ENCODE measurements around the gene ILKAP.

The ILKAP gene

DNA sequence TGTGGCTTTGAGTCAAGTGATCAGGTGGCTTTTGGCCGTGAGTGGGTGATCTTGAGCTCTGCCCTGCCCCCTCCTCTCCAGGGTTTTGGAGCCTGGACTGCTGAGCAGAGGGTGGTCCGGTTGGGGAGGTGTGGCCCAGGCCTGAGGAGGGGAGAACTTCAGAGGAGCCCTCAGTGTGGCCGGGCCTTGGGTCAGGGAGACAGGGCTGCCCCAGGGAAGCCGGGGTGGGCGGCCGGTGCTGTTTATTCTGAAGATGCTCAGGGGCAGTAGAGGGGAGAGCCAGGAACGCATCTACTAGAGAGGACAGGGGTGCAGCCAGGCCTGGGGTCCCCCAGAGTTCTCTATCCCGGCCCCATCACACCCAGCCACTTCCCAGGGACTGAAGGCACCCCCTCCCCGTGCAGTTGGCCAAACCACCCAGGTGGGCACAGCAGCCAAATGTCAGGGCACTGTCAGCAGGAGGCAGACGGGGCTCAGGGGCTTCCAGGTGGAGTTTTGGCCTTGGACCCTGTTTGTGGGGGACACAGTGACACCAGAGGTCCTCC is 43.8 kb downstream of the ILKAP start:
- DNase-seq (ENCODE audit: low spot score): no peak
- ChIA-PET CTCF (interaction anchor here (0.7 to 1.0 kb wide), 2 partner anchors 18 to 58 kb away, joined by 3 to 7 read pairs; no protein-coding TSS in a partner anchor), POLR2A (ENCODE audit: low non-redundant PET) (no interaction called here)
- peak overlapping the region; percentile 56 for H3K27ac ChIP-seq
- TF ChIP-seq, protein P1, sequence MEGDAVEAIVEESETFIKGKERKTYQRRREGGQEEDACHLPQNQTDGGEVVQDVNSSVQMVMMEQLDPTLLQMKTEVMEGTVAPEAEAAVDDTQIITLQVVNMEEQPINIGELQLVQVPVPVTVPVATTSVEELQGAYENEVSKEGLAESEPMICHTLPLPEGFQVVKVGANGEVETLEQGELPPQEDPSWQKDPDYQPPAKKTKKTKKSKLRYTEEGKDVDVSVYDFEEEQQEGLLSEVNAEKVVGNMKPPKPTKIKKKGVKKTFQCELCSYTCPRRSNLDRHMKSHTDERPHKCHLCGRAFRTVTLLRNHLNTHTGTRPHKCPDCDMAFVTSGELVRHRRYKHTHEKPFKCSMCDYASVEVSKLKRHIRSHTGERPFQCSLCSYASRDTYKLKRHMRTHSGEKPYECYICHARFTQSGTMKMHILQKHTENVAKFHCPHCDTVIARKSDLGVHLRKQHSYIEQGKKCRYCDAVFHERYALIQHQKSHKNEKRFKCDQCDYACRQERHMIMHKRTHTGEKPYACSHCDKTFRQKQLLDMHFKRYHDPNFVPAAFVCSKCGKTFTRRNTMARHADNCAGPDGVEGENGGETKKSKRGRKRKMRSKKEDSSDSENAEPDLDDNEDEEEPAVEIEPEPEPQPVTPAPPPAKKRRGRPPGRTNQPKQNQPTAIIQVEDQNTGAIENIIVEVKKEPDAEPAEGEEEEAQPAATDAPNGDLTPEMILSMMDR (conservative IDR thresholded peaks at IDR 0.05; ENCODE audit: low read depth): no peak

DNA sequence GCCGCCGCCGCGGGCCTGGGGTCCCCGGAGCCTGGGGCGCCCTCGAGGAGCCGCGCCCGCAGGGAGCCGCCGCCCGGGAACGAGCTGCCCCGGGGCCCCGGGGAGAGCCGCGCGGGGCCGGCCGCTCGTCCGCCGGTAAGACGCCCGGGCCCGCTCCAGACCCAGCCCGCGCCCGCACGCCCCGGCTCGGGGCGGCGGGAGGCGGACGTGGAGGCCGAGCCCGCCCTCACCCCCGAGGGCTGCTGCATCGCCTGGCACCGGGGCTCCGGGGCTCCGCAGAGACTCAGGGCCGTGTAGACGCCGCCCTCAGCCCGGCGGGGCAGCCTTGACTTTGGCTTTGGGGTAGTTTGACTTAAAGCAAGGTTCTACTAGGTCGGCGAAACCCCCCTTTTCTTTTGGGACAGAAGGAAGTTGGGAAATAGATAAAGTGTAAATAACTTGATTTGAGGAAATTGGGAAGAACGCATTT is 44.4 kb downstream of the ILKAP start:
- POLR2A ChIA-PET (ENCODE audit: low non-redundant PET): no interaction called here
- TF ChIP-seq, protein P1 (conservative IDR thresholded peaks at IDR 0.05; ENCODE audit: low read depth): peak; percentile 41
- CTCF ChIA-PET: interaction anchor here (0.6 to 0.8 kb wide), 5 partner anchors 9 to 17 kb away, joined by 3 to 6 read pairs (median 3); no protein-coding TSS in a partner anchor
- peak; percentile 28 for DNase-seq (ENCODE audit: low spot score)
- peak overlapping the region; percentile 56 for H3K27ac ChIP-seq

DNA sequence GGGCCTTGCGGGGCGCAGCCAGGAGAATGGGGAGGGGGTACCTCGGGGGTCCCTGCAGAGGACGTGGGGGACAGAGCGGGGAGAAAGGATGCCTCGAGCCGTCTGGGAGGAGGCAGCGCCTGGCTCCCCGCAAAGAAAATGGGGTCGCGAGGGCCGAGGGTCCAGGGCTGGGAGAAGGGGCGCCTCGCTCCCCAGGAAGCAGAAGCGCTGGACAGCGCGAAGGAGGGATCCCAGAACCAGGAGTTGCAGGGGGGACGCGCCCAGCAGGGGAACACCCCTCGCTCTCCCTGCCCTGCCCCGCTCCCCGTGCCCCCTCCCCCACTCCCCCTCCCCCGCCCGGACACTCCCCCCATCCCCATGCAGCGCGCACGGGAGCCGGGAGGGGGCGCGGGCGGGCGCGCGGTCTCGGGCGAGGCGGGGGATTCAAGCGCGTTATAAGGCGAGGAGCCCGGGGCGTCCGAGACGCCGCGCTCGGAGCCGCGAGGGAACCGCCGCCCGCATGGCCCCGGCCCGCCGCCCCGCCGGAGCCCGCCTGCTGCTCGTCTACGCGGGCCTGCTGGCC is 44.9 kb downstream of the ILKAP start, which contains the start of gene ERFE:
TSS of gene ERFE (plus strand) at position 462 of the 562 bp plus-strand sequence. CDS start at position 500, 38 bp downstream.
- TF ChIP-seq, protein P1 (conservative IDR thresholded peaks at IDR 0.05; ENCODE audit: low read depth): peak; percentile 77
- POLR2A ChIA-PET (ENCODE audit: low non-redundant PET): no interaction called here
- DNase-seq (ENCODE audit: low spot score): peak; percentile 69
- CTCF ChIA-PET: interaction anchor here (0.6 to 0.8 kb wide), 5 partner anchors 10 to 17 kb away, joined by 3 to 6 read pairs (median 3); no protein-coding TSS in a partner anchor
- peak within 1 kb of the TSS; percentile 56 for H3K27ac ChIP-seq

DNA sequence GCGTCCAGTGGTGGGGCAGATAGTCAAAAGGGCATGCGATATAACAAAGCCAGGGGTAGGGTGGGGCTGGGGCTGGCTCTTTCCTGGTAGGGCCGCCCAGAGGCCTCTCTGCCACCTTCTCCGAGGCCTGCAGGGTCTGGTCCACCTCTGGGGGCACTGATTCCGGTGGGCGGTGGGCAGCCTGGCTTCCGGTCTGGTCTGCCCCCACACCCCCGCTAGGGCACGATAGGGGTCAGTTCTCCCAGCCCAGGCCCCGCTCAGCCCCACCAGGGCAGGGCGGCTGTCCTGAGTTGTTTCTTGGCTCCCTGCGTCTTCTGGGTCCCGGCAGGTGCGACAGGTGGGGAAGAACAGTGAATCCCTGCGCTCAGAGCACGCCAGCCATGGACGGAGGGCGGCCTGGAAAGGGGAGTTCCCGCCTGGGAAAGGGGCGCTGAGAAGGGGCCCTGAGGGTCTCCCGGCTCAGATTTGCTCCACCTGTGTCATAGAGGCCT is 45.4 kb downstream of the ILKAP start:
- H3K27ac ChIP-seq: no peak overlapping the region
- ChIA-PET CTCF (no interaction called here), POLR2A (ENCODE audit: low non-redundant PET) (no interaction called here)
- DNase-seq (ENCODE audit: low spot score): no peak
- TF ChIP-seq, protein P1 (conservative IDR thresholded peaks at IDR 0.05; ENCODE audit: low read depth): no peak

DNA sequence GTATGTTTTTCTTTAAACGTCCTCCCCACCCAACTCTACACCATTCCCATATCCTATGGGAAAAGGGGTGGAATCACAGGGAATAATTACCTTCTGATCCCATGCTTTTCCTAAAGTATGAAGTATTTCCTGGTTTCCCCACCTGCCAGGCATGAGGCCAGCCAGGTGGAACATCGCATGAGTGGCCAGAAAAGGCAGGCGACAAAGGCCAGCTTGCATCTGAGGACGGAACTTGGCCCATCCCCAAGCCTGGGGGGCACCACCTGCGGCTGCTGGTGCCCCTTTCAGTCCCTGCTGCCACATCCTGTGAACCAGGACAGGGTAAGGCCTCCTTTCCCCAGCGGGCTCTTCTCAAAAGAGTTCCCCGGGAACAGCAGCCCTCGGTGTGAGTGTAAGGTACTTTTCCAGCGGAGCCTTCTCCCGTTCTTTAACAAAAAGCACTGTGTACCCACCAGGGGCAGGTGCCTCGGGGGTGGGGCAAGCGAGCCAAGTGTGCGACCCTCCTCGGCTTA is 45.9 kb downstream of the ILKAP start:
- CTCF ChIA-PET: no interaction called here
- no peak overlapping the region for H3K27ac ChIP-seq
- POLR2A ChIA-PET (ENCODE audit: low non-redundant PET): no interaction called here
- no peak for DNase-seq (ENCODE audit: low spot score)
- TF ChIP-seq, protein P1 (conservative IDR thresholded peaks at IDR 0.05; ENCODE audit: low read depth): no peak

DNA sequence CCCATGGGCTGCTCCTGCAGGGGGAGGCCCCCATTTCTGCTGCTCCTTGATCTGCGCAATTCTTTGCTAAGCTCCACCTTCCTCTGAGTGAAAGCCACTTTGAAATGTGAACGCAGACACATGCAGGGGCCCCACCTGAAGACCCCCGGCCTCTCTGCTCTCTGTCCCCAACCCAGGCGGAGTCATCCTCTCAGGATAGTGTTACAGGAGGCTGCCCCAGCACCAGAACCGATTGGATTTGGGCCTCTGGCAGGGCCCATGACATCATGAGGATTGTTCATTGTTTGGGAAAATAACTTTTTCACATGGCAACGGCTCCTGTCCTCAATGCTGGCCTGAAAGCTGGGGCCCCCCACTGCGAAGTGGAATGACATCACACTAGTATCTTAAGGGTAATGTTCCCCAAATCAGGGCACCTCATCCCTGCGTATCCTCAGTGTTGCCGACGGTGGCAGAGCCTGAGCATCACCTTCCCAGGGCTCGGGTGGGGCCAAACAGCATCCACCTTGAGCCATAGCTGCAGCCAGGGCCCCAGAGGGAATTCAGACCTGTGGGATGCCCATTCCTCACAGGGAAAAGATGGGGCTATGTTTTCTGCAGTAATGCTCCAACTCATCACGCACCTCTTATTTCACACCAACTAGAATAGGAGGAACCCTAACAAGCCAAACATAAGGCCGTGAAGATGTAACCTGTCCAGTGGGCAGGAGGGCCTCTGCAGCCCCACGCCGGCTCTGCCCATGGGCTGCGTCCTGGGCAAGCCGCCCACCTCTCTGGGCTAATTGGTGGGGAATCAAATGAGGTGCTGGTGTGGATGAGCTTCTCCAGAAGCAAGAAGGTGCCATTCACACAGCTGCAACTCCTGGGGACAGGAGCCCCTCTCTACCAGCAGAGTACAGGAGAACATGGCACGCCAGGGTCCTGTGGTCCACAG is 47.5 kb downstream of the ILKAP start:
- ChIA-PET POLR2A (ENCODE audit: low non-redundant PET) (no interaction called here), CTCF (no interaction called here)
- TF ChIP-seq, protein P1 (conservative IDR thresholded peaks at IDR 0.05; ENCODE audit: low read depth): no peak
- DNase-seq (ENCODE audit: low spot score): no peak
- no peak overlapping the region for H3K27ac ChIP-seq

Measured in RWPE1 (cell line).